SK-MEL-5 (cell line): ENCODE results near the gene COL6A1. TPM values are rescaled to one million over a fixed set of nuclear protein-coding genes. Genes with fewer than 3 reads are reported as not detected.

ENCODE experiments used
- DNase-seq: peaks from one replicate; pipeline ENCODE4 v3.0.0-alpha.2; 2016; ENCODE audit warnings: low read depth, low spot score
- in situ Hi-C: cut with HindIII; loops from 2 replicates; pipeline ENCODE4 v1.10.0; 2016; ENCODE audit warnings: low sequenced_read_pairs, high pct_unique_total_duplicates, low pct_unique_long_range_greater_than_20kb
- total RNA-seq: library from RNA; depleted of rRNA; stranded (reverse); fragments of >200 nt; shearing (Covaris generic); gene quantifications from 2 replicates; pipeline ENCODE4 v1.2.3, GENCODE V29; 2014

Gene COL6A1
- total RNA-seq, 1 experiment from 2014 or later = 8.5 TPM

DNA sequence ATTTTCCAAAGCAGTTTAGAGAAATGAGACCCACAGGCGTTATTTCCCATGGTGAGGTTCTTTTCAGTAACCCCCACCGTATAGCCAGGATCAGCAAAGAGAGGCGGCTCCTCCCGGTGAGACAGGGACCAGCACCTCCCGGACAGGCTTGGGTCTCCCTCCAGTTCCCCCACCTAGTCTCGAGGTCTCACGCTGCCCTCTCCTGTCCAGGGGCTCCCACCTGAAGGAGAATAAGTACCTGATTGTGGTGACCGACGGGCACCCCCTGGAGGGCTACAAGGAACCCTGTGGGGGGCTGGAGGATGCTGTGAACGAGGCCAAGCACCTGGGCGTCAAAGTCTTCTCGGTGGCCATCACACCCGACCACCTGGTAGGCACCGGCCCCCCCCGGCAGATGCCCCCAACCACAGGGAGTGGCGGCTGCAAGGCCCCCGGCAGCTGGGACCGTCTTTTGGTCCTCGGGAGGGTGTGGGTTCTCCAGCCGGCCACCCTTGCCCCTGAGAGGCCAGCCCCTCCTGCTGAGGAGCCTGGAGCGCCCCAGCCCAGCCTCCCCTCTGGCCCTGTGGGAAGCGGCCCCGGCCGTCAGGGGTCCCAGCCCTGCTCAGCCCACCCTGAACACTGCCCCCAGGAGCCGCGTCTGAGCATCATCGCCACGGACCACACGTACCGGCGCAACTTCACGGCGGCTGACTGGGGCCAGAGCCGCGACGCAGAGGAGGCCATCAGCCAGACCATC is 4.9 kb downstream of the COL6A1 start:
- in situ Hi-C loops = no loop called here
- no peak for DNase-seq

DNA sequence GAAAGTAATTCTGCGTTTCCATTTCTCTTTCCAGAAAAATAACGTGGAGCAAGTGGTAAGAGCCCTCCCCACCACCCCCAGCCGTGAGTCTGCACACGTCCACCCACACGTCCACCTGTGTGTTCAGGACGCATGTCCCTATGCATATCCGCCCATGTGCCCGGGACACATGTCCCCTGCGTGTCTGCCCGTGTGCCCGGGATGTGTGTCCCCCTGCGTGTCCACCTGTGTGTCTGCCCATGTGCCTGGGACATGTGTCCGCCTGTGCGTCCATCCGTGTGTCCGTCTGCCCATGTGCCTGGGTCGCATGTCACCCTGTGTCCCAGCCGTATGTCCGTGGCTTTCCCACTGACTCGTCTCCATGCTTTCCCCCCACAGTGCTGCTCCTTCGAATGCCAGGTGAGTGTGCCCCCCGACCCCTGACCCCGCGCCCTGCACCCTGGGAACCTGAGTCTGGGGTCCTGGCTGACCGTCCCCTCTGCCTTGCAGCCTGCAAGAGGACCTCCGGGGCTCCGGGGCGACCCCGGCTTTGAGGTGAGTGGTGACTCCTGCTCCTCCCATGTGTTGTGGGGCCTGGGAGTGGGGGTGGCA is 5.6 kb downstream of the COL6A1 start:
- no peak for DNase-seq
- in situ Hi-C loops = no loop called here

DNA sequence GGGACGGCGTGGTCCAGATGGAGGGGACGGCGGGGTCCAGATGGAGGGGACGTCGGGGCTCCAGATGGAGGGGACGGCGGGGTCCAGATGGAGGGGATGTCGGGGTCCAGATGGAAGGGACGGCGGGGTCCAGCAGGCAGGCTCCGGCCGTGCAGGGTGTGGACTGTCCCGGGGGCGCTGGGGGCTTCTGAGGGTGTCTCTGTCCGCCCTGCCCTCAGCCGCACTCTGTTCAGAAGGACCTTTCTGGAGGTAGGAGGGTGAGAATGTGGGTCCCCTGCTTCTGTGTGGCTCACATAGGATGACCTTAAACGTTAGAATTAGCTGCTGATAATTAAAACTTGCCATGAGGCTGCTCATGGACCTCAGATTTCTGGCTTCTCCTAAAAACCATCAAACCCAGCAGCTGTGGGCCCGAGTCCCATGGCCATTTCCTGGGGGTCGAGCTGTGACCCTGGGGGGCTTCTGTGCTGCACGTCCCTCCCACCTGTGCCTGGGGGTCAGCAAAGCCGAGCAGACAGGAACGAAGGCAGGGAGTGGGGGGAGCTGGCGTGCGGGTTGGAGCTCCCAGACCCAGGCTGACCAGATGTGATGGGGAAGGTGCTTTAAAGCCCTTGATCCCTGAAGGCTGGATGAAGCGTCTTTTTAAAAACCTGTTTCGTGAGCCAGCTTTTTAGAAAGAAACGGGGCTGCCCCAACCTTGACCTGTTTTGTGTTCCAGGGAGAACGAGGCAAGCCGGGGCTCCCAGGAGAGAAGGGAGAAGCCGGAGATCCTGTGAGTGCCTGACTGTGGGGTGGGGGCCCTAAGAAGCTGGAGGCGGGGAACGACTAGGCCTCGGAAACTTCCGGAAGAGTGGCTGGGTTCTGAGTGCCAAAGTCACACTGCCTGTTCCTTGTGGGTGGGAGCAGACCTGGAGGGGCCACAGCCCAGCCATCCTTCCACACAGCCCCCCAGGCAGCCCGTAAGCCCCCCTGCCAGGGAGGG is 7.1 kb downstream of the COL6A1 start:
- in situ Hi-C loops = no loop called here
- DNase-seq = no peak

- DNase-seq = no peak
- in situ Hi-C loops = no loop called here
These were observed 7.9 kb downstream of the COL6A1 start for GRCh38 chr21:45989355-45990048.

GRCh38 chr21:45990049-45990711 is 8.6 kb downstream of the COL6A1 start:
- no peak for DNase-seq
- in situ Hi-C loops = no loop called here

DNA sequence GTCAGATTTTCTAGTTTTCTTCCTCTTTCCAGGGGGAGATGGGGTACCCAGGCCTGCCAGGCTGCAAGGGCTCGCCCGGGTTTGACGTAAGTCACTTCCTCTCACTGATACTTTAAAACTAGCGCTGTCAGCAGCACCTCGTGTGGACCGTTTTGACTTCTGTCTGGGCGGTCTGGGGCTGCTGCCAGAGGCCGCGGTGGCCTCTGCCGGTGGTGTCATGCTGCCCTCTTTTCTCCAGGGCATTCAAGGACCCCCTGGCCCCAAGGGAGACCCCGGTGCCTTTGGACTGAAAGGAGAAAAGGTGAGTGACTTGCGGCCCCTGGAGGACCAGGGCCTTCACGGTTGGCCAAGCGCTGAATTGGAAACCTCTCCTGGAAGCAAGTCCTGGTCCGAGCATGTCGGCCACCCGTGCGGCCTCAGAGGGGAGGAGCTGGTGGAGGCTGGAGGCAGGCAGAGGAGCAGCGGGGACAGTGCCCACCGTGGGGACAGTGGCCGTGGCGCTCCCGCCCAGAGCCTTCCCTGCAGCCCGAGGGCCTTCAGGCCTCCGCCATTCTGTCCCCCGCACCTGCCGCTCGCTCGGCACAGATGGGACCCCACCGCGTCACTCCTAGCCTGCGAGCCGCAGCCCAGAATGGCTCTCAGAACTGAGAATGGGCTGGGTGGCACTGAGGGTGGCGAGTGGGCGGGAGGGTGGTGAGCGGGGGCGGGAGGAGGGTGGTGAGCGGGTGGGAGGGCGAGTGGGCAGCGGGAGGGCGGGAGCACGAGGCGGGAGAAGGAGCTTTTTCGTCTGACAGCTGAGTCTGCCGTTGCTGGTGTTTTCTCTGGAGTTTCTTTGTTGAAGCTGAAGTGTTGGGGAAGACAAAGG is 9.4 kb downstream of the COL6A1 start:
- DNase-seq = no peak
- in situ Hi-C loops = no loop called here

- DNase-seq = no peak
These were observed 10.2 kb downstream of the COL6A1 start for GRCh38 chr21:45991606-45992300.

DNA sequence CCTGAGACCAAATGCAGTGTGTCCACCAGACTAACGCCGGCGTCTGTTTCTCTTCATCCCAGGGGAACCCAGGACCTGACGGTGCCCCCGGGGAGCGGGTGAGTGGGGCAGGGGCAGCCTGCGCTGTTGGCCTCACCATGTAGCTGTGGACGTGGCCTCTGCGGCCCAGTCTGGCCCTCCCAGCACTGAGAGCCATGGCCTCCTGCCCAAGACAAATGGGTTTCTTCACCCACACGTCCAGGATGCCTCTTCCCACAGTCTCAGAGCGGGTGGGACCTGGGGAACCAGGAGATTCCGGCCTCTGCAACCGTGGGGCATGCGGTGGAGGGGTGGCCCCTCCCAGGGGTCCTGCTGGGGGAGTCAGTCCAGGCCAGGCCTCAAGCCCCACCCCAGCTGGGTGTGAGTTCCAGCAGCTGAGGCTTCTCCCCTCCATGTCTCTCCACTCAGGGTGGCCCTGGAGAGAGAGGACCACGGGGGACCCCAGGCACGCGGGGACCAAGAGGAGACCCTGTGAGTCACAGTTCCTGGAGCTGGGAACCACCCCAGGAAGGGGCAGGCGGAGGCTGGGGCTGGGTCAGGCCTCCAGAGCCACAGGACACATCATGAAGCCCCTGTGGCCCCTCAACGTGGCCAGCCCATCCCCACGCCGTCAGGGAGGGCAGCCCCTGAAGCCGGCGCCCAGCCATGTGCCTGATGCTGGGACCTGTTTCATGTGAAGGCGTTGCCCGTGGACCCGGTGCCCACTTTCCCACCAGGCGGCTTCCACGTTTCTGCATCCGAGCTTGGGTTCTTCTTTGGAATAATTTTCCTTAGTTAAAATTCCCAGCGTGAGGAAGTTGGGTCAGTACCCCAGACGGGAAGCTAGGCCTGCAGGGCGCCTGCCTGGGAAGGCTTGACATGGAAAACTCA is 11.0 kb downstream of the COL6A1 start:
- no peak for DNase-seq
- in situ Hi-C loops = no loop called here

More at GRCh38 chr21:45991606-45992300, 10.2 kb downstream of the COL6A1 start:
- in situ Hi-C loops = no loop called here

DNA sequence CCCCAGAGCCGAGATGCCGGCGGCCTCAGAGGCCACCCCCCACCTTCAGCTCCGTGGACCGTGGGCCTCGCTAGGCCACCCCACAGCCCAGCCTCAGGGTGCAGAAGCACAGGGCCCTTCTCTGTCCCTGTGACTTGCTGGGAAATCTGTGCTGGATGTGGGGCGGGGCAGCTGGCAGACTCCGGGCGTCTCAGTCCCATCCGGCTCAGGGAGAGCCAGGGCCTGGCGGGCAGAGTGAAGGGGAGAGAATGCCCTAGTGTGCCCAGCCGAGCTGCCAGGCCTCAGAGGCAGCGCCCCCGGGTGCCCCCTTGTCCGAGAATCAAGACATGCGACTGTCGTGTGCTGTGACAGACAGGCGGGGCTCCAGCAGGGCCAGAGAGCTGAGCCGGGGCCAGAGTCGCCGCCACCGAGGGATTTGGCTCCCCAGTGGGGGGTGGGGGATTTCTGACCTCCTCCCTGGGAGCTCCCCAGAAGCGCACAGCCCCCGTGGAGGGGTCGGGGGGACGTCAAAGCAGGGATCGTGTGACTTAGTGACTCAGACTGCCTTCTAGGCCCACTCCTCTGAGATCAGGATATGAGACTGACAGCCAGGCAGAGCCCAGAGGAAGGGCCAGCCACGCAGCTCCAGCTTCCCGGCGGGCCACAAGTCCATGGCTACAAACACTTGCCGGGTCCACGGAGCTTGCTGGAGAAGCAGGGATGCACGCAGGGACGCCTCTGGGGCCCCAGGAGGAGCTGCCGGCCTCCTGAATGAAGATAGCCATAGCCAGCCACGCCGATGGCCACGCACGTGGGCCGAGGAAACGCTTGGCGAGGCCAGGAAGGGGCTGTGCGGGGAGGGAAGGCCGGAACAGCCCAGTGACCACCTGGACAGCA is 11.9 kb downstream of the COL6A1 start:
- in situ Hi-C loops = no loop called here
- no peak for DNase-seq

- DNase-seq = no peak
- in situ Hi-C loops = no loop called here
These were observed 12.6 kb downstream of the COL6A1 start for GRCh38 chr21:45994086-45994661.

DNA sequence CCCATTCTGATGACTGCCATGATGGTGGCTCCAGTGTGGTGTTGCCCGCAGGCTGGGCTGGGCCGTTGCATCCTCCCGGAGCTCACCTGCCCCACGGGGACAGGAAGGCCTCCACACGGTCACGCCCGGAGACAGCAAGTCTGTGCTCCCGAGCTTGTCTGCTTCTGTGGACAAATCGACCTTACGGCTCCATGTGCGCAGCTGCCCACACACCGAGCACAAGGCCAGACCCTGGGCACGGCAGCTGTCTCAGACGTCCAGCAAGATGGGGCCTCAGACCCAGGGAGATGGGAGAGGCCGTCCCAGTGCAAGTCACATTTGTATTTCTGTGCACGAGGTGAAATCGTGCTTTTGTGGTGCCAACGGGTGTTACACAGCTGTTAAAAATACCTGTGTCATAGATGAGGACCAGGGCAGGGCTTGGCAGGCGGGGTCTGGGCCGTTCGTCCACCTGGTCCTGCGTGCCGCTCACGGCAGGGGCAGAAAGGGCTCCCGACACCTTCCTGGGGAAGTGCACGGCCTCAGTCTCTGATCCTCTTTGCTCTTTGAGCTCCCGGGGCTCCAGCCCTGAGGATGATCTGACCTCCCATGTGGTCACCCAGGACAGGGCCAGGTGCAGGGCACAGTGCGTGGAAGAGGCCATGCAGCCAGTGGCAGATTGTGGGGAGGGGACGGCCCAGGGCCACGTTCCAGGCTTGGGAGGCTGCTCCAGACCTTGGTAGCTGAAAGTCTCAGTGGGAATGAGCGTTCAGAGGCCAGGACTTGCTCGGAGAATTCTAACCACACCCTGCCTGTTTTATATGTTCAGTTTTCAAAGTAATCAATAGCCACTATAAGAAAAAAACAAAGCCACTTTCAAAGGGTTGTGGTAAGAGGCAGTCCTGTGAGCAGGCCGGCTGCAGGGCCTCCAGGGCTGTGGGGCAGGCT is 13.5 kb downstream of the COL6A1 start:
- in situ Hi-C loops = no loop called here

GRCh38 chr21:45995686-45996179 is 14.2 kb downstream of the COL6A1 start:
- in situ Hi-C loops = no loop called here
- no peak for DNase-seq

More for the DNA sequence above, 13.5 kb downstream of the COL6A1 start:
- no peak for DNase-seq
